GM20000 (cell line): Measurements from ENCODE around the gene DBI.

Experiments
- DNase-seq: peaks from one replicate; pipeline ENCODE4 v3.0.0; 2012; ENCODE audit warnings: low spot score
- CTCF ChIP-seq: IDR thresholded peaks from 2 replicates; pipeline ENCODE4 v1.5.1; 2012; ENCODE audit warnings: mild to moderate bottlenecking, control low read depth; ENCODE audit errors: extremely low read depth, missing control alignments

DBI gene

GRCh38 chr2:119417908-119418307 is 51.1 kb downstream of the DBI start:
- DNase-seq, result no peak
- no peak for TF ChIP-seq CTCF

GRCh38 chr2:119419065-119419464 is 52.3 kb downstream of the DBI start:
- DNase-seq, result no peak
- TF ChIP-seq CTCF, result no peak

- no peak for TF ChIP-seq CTCF
- no peak for DNase-seq
Measured at GRCh38 chr2:119419803-119420508, 53.2 kb downstream of the DBI start.

- no peak for DNase-seq
- TF ChIP-seq CTCF, result no peak
Measured at GRCh38 chr2:119421304-119421703, 54.5 kb downstream of the DBI start.

- DNase-seq, result no peak
- TF ChIP-seq CTCF, result no peak
Measured at GRCh38 chr2:119421741-119422140, 55.0 kb downstream of the DBI start.
